Small intestine (tissue), 7 donors: ENCODE results near the gene SERPINB10. TPM values are rescaled to one million over a fixed set of nuclear protein-coding genes. Genes with fewer than 3 reads are reported as not detected.

Experiments
- DNase-seq, 2 donors: peaks; one replicate each; pipeline versions ENCODE4 v3.0.0 to v3.0.0-alpha.2; 2013
- FAIRE-seq: peaks from 2 replicates; lab custom pipeline; 2012; peaks lifted over from hg19 to GRCh38; lab: Jason Lieb, UNC
- H3K27ac ChIP-seq, 3 donors: one replicate each; pipeline ENCODE4 v1.5.1; 2013; ENCODE audit warnings: low read length in 2 of 3, mild to moderate bottlenecking in 2 of 3, control low read depth in 1 of 3, inconsistent platforms in 1 of 3, low read depth in 1 of 3, moderate library complexity in 1 of 3
- H3K27me3 ChIP-seq, 3 donors: one replicate each; pipeline ENCODE4 v1.6.1; 2013; ENCODE audit warnings: low read length in 3 of 3, inconsistent platforms in 1 of 3; ENCODE audit not compliant: control insufficient read depth in 3 of 3, insufficient read depth in 3 of 3
- H3K36me3 ChIP-seq, 3 donors: one replicate each; pipeline ENCODE4 v1.6.1; 2013; ENCODE audit warnings: low read length in 3 of 3, inconsistent platforms in 1 of 3, low read depth in 1 of 3, mild to moderate bottlenecking in 1 of 3, moderate library complexity in 1 of 3; ENCODE audit not compliant: control insufficient read depth in 3 of 3, insufficient read depth in 2 of 3
- H3K4me1 ChIP-seq, 3 donors: one replicate each; pipeline ENCODE4 v1.6.1; 2013; ENCODE audit warnings: low read length in 2 of 3, inconsistent platforms in 1 of 3, low read depth in 1 of 3, mild to moderate bottlenecking in 1 of 3, moderate library complexity in 1 of 3; ENCODE audit not compliant: control insufficient read depth in 3 of 3, insufficient read depth in 2 of 3
- H3K4me3 ChIP-seq, 3 donors: one replicate each; pipeline ENCODE4 v1.5.1; 2013; ENCODE audit warnings: low read length in 3 of 3, control low read depth in 1 of 3, inconsistent platforms in 1 of 3, low read depth in 1 of 3, mild to moderate bottlenecking in 1 of 3, moderate library complexity in 1 of 3
- H3K9me3 ChIP-seq, 2 donors: one replicate each; pipeline ENCODE4 v1.6.1; 2013; ENCODE audit warnings: low read depth in 1 of 2, low read length in 1 of 2; ENCODE audit not compliant: control insufficient read depth in 2 of 2, insufficient read depth in 1 of 2
- WGBS, 3 donors: extraction: QIAGEN DNeasy Blood & Tissue Kit; methylation state at CpG; one replicate each; pipeline ENCODE4 v1.1.7; 2013; 5-methylcytosine and 5-hydroxymethylcytosine counted together
- polyA plus RNA-seq, 4 donors: library from polyadenylated mRNA; stranded (reverse) in 3 of 4; unstranded in 1 of 4; fragments of 200-250 nt in 3 of 4; fragments of 120-200 nt in 1 of 4; gene quantifications; one replicate each; pipeline versions ENCODE4 v1.2.1 to v1.2.3, GENCODE V29; 2013
- donor health status: healthy with polysubstance abuse.
- donor health status: control.
- donor health status: control.
- donor health status: Bipolar disorder and iron deficiency.
- donor health status: healthy.

SERPINB10 gene
- polyA plus RNA-seq, 4 donors, result 0.07 TPM; not detected in 3

- H3K9me3 ChIP-seq, result no peaks in the 10 kb centered on the region
- H3K4me3 ChIP-seq, result no peak overlapping the region
- H3K27me3 ChIP-seq, result no peaks in the 10 kb centered on the region
- no peak overlapping the region for H3K27ac ChIP-seq
- FAIRE-seq, result no peak
- H3K36me3 ChIP-seq, result no peaks in the 10 kb centered on the region
- DNase-seq, result no peak
- no peaks in the 10 kb centered on the region for H3K4me1 ChIP-seq
These were observed 8.6 kb upstream of the SERPINB10 start for GRCh38 chr18:63899206-63899605.

- DNase-seq (no peak), FAIRE-seq (no peak)
- 89 to 93% (median 90%) methylated on average over 1 of the region's 1 CpG for WGBS, 3 donors
- no peaks in the 10 kb centered on the region for H3K27me3 ChIP-seq
- H3K4me1 ChIP-seq, result no peaks in the 10 kb centered on the region
- no peaks in the 10 kb centered on the region for H3K9me3 ChIP-seq
- H3K27ac ChIP-seq, result no peak overlapping the region
- H3K4me3 ChIP-seq, result no peak overlapping the region
- H3K36me3 ChIP-seq, result no peaks in the 10 kb centered on the region
These were observed 3.7 kb upstream of the SERPINB10 start for GRCh38 chr18:63903851-63904570.

GRCh38 chr18:63904694-63905093 lies 3.1 kb upstream of the SERPINB10 start:
- no peak overlapping the region for H3K4me3 ChIP-seq
- FAIRE-seq (no peak), DNase-seq (no peak)
- no peaks in the 10 kb centered on the region for H3K36me3 ChIP-seq
- H3K27me3 ChIP-seq, result no peaks in the 10 kb centered on the region
- H3K27ac ChIP-seq, result no peak overlapping the region
- H3K4me1 ChIP-seq, result no peaks in the 10 kb centered on the region
- WGBS, 3 donors, result 13 to 43% (median 37%) methylated on average over 1 of the region's 1 CpG
- H3K9me3 ChIP-seq, result no peaks in the 10 kb centered on the region

GRCh38 chr18:63905361-63905760 lies 2.4 kb upstream of the SERPINB10 start:
- Histone ChIP-seq H3K4me3 (no peak overlapping the region), H3K36me3 (no peaks in the 10 kb centered on the region), H3K27me3 (no peaks in the 10 kb centered on the region), H3K9me3 (no peaks in the 10 kb centered on the region), H3K27ac (no peak overlapping the region), H3K4me1 (no peaks in the 10 kb centered on the region)
- FAIRE-seq (no peak), DNase-seq (no peak)
- WGBS, 3 donors, result 92 to 96% (median 93%) methylated on average over 2 of the region's 2 CpGs

GRCh38 chr18:63906056-63906455 lies 1.7 kb upstream of the SERPINB10 start:
- WGBS, 3 donors, result 89 to 90% (median 90%) methylated on average over 1 of the region's 1 CpG
- no peak overlapping the region for H3K4me3 ChIP-seq
- no peaks in the 10 kb centered on the region for H3K27me3 ChIP-seq
- H3K4me1 ChIP-seq, result no peaks in the 10 kb centered on the region
- no peak overlapping the region for H3K27ac ChIP-seq
- no peaks in the 10 kb centered on the region for H3K9me3 ChIP-seq
- H3K36me3 ChIP-seq, result no peaks in the 10 kb centered on the region
- FAIRE-seq (no peak), DNase-seq (no peak)

GRCh38 chr18:63908858-63909257 lies 1.1 kb downstream of the SERPINB10 start:
- no peaks in the 10 kb centered on the region for H3K9me3 ChIP-seq
- WGBS, 3 donors, result 67 to 89% (median 82%) methylated on average over 1 of the region's 1 CpG
- H3K4me1 ChIP-seq, result no peaks in the 10 kb centered on the region
- FAIRE-seq (no peak), DNase-seq (no peak)
- H3K27ac ChIP-seq, result no peak overlapping the region
- no peaks in the 10 kb centered on the region for H3K27me3 ChIP-seq
- no peaks in the 10 kb centered on the region for H3K36me3 ChIP-seq
- H3K4me3 ChIP-seq, result no peak overlapping the region

- Histone ChIP-seq H3K4me3 (no peak overlapping the region), H3K4me1 (no peaks in the 10 kb centered on the region), H3K9me3 (no peaks in the 10 kb centered on the region), H3K36me3 (no peaks in the 10 kb centered on the region), H3K27me3 (no peaks in the 10 kb centered on the region), H3K27ac (no peak overlapping the region)
- 54 to 65% (median 57%) methylated on average over 2 of the region's 2 CpGs for WGBS, 3 donors
- no peak for FAIRE-seq
- DNase-seq, result no peak
These were observed 2.1 kb downstream of the SERPINB10 start for GRCh38 chr18:63909870-63910269.

GRCh38 chr18:63917817-63918216 lies 10.1 kb downstream of the SERPINB10 start:
- no peak overlapping the region for H3K27ac ChIP-seq
- FAIRE-seq, result no peak
- 80 to 85% (median 84%) methylated on average over 5 of the region's 5 CpGs for WGBS, 3 donors

GRCh38 chr18:63922049-63922448 lies 14.3 kb downstream of the SERPINB10 start:
- Histone ChIP-seq H3K27me3 (peaks cover 0 to 4% (median 0%) of the 10 kb centered on the region in 3 donors), H3K4me3 (no peak overlapping the region), H3K27ac (no peak overlapping the region), H3K4me1 (no peaks in the 10 kb centered on the region), H3K36me3 (no peaks in the 10 kb centered on the region), H3K9me3 (no peaks in the 10 kb centered on the region)
- no peak for DNase-seq
- WGBS, 3 donors, result 86 to 91% (median 87%) methylated on average over 2 of the region's 2 CpGs
- no peak for FAIRE-seq

More at GRCh38 chr18:63917817-63918216, 10.1 kb downstream of the SERPINB10 start:
- no peaks in the 10 kb centered on the region for H3K9me3 ChIP-seq
- H3K4me3 ChIP-seq, result no peak overlapping the region
- H3K4me1 ChIP-seq, result no peaks in the 10 kb centered on the region
- H3K27me3 ChIP-seq, result peaks cover 0 to 2% (median 0%) of the 10 kb centered on the region in 3 donors
- no peak for DNase-seq
- H3K36me3 ChIP-seq, result no peaks in the 10 kb centered on the region
